ENCODE results near the gene LEFTY2. TPM values are rescaled to one million over a fixed set of nuclear protein-coding genes. Genes with fewer than 3 reads are reported as not detected.
"Not testable (repeated sequence)": the region's sequence is repeated elsewhere in the genome, so short reads cannot be mapped to it uniquely, and the experiment has no call there.

Gene LEFTY2
- total and polyA plus RNA-seq, 4 experiments from 2014 or later = not detected

GRCh38 chr1:225887554-225888288 lies 53.3 kb downstream of the LEFTY2 start:
- peak overlapping the region in 3 of 7 donors; percentile 12 to 55 (median 29) for H3K27ac Mint-ChIP-seq
- H3K4me1 Mint-ChIP-seq = peaks cover 7 to 26% (median 18%) of the 10 kb centered on the region in 4 donors
- CTCF ChIA-PET (ENCODE audit: partially characterized antibody) = interaction anchor here (1.2 to 13.2 kb wide), 2 partner anchors 16 to 110 kb away, joined by 3 to 294 read pairs; partner anchors contain the start of gene SRP9

DNA sequence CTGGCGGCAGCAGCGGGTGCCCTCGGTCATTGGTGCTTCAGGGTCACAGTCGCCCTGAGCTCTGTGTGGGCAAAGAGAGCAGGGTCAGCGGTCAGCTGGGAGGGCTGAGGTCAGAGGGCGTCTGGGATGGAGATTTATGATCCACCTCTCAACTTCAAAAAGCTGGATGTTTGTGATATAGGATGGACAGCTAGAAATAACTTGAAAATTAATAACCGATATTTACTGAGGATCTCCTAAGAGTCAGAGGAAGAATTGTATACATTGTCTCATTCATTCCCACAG lies 54.0 kb downstream of the LEFTY2 start:
- Histone ChIP-seq H3K27ac (ENCODE audit: low read depth, low read length) (no peak overlapping the region), H3K27me3 (ENCODE audit: insufficient read depth, low read length) (no peaks in the 10 kb centered on the region), H3K9me3 (ENCODE audit: control insufficient read depth in 1 of 2, low read length in 2 of 2) (no peaks in the 10 kb centered on the region), H3K4me1 (ENCODE audit: insufficient read depth, low read length) (peaks cover 19% of the 10 kb centered on the region), H3K36me3 (ENCODE audit: insufficient read depth, low read length) (no peaks in the 10 kb centered on the region), H3K4me3 (ENCODE audit: low read length in 2 of 2) (no peak overlapping the region)
- DNase-seq = no peak
- CTCF ChIA-PET (ENCODE audit: partially characterized antibody) = interaction anchor here (1.2 to 13.2 kb wide), 2 partner anchors 16 to 109 kb away, joined by 3 to 294 read pairs; partner anchors contain the start of gene SRP9
- Mint-ChIP-seq H3K4me3 (no peak overlapping the region), H3K27me3 (no peaks in the 10 kb centered on the region), H3K9me3 (no peaks in the 10 kb centered on the region), H3K36me3 (peaks cover 0 to 3% of the 10 kb centered on the region in 2 donors), H3K27ac (peak overlapping the region in 1 of 7 donors; percentile 29), H3K4me1 (peaks cover 7 to 26% (median 18%) of the 10 kb centered on the region in 4 donors)
- intact Hi-C loops (cut with micrococcal nuclease) = no loop called here
- POLR2A ChIA-PET (ENCODE audit: partially characterized antibody) = interaction anchor here (17.9 kb wide), 1 partner anchor 14 kb away, joined by 730 read pairs; no protein-coding TSS in a partner anchor

More at GRCh38 chr1:225887554-225888288, 53.3 kb downstream of the LEFTY2 start:
- H3K9me3 ChIP-seq (ENCODE audit: control insufficient read depth in 1 of 2, low read length in 2 of 2); H3K27me3 Mint-ChIP-seq; H3K27ac ChIP-seq (ENCODE audit: low read depth, low read length); H3K36me3 Mint-ChIP-seq; H3K4me3 ChIP-seq (ENCODE audit: low read length in 2 of 2); H3K9me3 Mint-ChIP-seq; H3K4me3 Mint-ChIP-seq; H3K27me3 ChIP-seq (ENCODE audit: insufficient read depth, low read length); DNase-seq; intact Hi-C loops (cut with micrococcal nuclease); H3K36me3 ChIP-seq (ENCODE audit: insufficient read depth, low read length): not testable (repeated sequence)
- POLR2A ChIA-PET (ENCODE audit: partially characterized antibody) = interaction anchor here (3.4 to 17.9 kb wide), 2 partner anchors 10 to 13 kb away, joined by 26 to 730 read pairs; no protein-coding TSS in a partner anchor
- H3K4me1 ChIP-seq (ENCODE audit: insufficient read depth, low read length) = peaks cover 19% of the 10 kb centered on the region

Small RNAs within 50 kb of the gene (microRNA-seq; reads per million reads assigned to microRNA genes)
- not detected for gene MIR6741 (ENCODE audit: borderline microRNAs expressed, borderline number of aligned reads, borderline replicate concordance)

Other genes starting within 250 kb of the LEFTY2 start
- gene SRP9, start 163.4 kb downstream of the LEFTY2 start, total RNA-seq = 100 to 1,000 TPM; 141 to 151 TPM
- 100 to 1,000 TPM; 290 to 500 TPM for gene SRP9, start 163.4 kb downstream of the LEFTY2 start, polyA plus RNA-seq
- 1 to 10 TPM; 2.1 to 3.0 TPM for gene EPHX1, start 131.1 kb downstream of the LEFTY2 start, total RNA-seq
- under 1 TPM; 0.34 to 0.56 TPM for gene EPHX1, start 131.1 kb downstream of the LEFTY2 start, polyA plus RNA-seq
- gene TMEM63A, start 58.8 kb downstream of the LEFTY2 start, total RNA-seq = 100 to 1,000 TPM; 476 to 507 TPM
- 10 to 100 TPM; 46.2 to 79.5 TPM for gene TMEM63A, start 58.8 kb downstream of the LEFTY2 start, polyA plus RNA-seq
- gene LEFTY1, start 52.1 kb downstream of the LEFTY2 start, total RNA-seq = under 1 TPM; 0.55 to 0.75 TPM
- not detected for gene LEFTY1, start 52.1 kb downstream of the LEFTY2 start, polyA plus RNA-seq
- 100 to 1,000 TPM; 102 to 116 TPM for gene PYCR2, start 17.0 kb downstream of the LEFTY2 start, total RNA-seq
- gene PYCR2, start 17.0 kb downstream of the LEFTY2 start, polyA plus RNA-seq = 10 to 100 TPM; 73.6 to 86.6 TPM
- gene SDE2, start 58.1 kb upstream of the LEFTY2 start, total RNA-seq = 10 to 100 TPM; 21.1 to 21.2 TPM
- gene SDE2, start 58.1 kb upstream of the LEFTY2 start, polyA plus RNA-seq = 10 to 100 TPM; 10.0 to 18.9 TPM
- 100 to 1,000 TPM; 391 to 397 TPM for gene H3-3A, start 121.5 kb upstream of the LEFTY2 start, total RNA-seq
- 100 to 1,000 TPM; 639 to 695 TPM for gene H3-3A, start 121.5 kb upstream of the LEFTY2 start, polyA plus RNA-seq
- 10 to 100 TPM; 28.7 to 29.7 TPM for gene ACBD3, start 245.5 kb upstream of the LEFTY2 start, total RNA-seq
- 10 to 100 TPM; 10.1 to 22.8 TPM for gene ACBD3, start 245.5 kb upstream of the LEFTY2 start, polyA plus RNA-seq

All from CD4-positive, alpha-beta memory T cell (primary cell).